Trophoblast cell (in vitro differentiated cells and primary cell): ENCODE measurements around the gene ITGAE.
"Not testable (repeated sequence)": the region's sequence is repeated elsewhere in the genome, so short reads cannot be mapped to it uniquely, and the experiment has no call there.

Source experiments
- DNase-seq, 2 donors: peaks; one replicate each; pipeline ENCODE4 v3.0.0-alpha.2; 2016
- H2AFZ ChIP-seq: 2 replicates; pipeline ENCODE4 v1.6.1; 2013; ENCODE audit warnings: low read length, moderate library complexity, mild to moderate bottlenecking; ENCODE audit not compliant: insufficient read depth, poor library complexity
- H2AK5ac ChIP-seq: 2 replicates; pipeline ENCODE4 v1.6.1; 2013; ENCODE audit warnings: mild to moderate bottlenecking, low read length
- H2BK120ac ChIP-seq: 2 replicates; pipeline ENCODE4 v1.6.1; 2013; ENCODE audit warnings: low read length, mild to moderate bottlenecking, moderate library complexity; ENCODE audit not compliant: insufficient read depth, poor library complexity
- H2BK12ac ChIP-seq: 2 replicates; pipeline ENCODE4 v1.6.1; 2013; ENCODE audit warnings: mild to moderate bottlenecking, low read length, moderate library complexity
- H2BK5ac ChIP-seq: 2 replicates; pipeline ENCODE4 v1.6.1; 2013; ENCODE audit warnings: low read length, low read depth, moderate library complexity, mild to moderate bottlenecking; ENCODE audit not compliant: poor library complexity
- H3K14ac ChIP-seq: 2 replicates; pipeline ENCODE4 v1.6.1; 2013; ENCODE audit warnings: mild to moderate bottlenecking, low read length
- H3K18ac ChIP-seq: 2 replicates; pipeline ENCODE4 v1.6.1; 2013; ENCODE audit warnings: mild to moderate bottlenecking, low read length
- H3K23ac ChIP-seq: 2 replicates; pipeline ENCODE4 v1.6.1; 2013; ENCODE audit warnings: low read length
- H3K27ac ChIP-seq: 2 replicates; pipeline ENCODE4 v1.5.1; 2013; ENCODE audit warnings: low read depth, mild to moderate bottlenecking, inconsistent platforms, low read length, moderate library complexity
- H3K27me3 ChIP-seq: 2 replicates; pipeline ENCODE4 v1.6.1; 2013; ENCODE audit warnings: inconsistent platforms, mild to moderate bottlenecking, low read length, moderate library complexity; ENCODE audit not compliant: insufficient read depth
- H3K36me3 ChIP-seq, 2 experiments: 1 replicate in 1 of 2; 2 replicates in 1 of 2; pipeline ENCODE4 v1.6.1; 2013; ENCODE audit warnings: low read length in 2 of 2, mild to moderate bottlenecking in 2 of 2, moderate library complexity in 1 of 2; ENCODE audit not compliant: insufficient read depth in 2 of 2, control insufficient read depth in 1 of 2
- H3K4ac ChIP-seq: 2 replicates; pipeline ENCODE4 v1.6.1; 2013; ENCODE audit warnings: low read depth, mild to moderate bottlenecking, low read length, moderate library complexity
- H3K4me1 ChIP-seq, 2 experiments: 1 replicate in 1 of 2; 2 replicates in 1 of 2; pipeline ENCODE4 v1.6.1; 2013; ENCODE audit warnings: low read length in 2 of 2, mild to moderate bottlenecking in 2 of 2, moderate library complexity in 1 of 2; ENCODE audit not compliant: insufficient read depth in 2 of 2, control insufficient read depth in 1 of 2
- H3K4me2 ChIP-seq: 2 replicates; pipeline ENCODE4 v1.6.1; 2013; ENCODE audit warnings: inconsistent platforms, mild to moderate bottlenecking, low read length, moderate library complexity
- H3K4me3 ChIP-seq: 2 replicates; pipeline ENCODE4 v1.5.1; 2013; ENCODE audit warnings: mild to moderate bottlenecking, low read depth, low read length, inconsistent platforms
- H3K79me1 ChIP-seq: one replicate; pipeline ENCODE4 v1.6.1; 2013; ENCODE audit warnings: low read length
- H3K79me2 ChIP-seq: 2 replicates; pipeline ENCODE4 v1.6.1; 2013; ENCODE audit warnings: low read length, mild to moderate bottlenecking; ENCODE audit not compliant: control insufficient read depth, insufficient read depth, poor library complexity
- H3K9ac ChIP-seq: 2 replicates; pipeline ENCODE4 v1.6.1; 2013; ENCODE audit warnings: mild to moderate bottlenecking, low read length
- H3K9me3 ChIP-seq: 2 replicates; pipeline ENCODE4 v1.6.1; 2013; ENCODE audit warnings: low read depth, mild to moderate bottlenecking, control low read depth, inconsistent platforms, low read length; ENCODE audit not compliant: insufficient read depth
- H4K12ac ChIP-seq: 2 replicates; pipeline ENCODE4 v1.6.1; 2013; ENCODE audit warnings: low read depth, mild to moderate bottlenecking, low read length, moderate library complexity
- H4K8ac ChIP-seq: 2 replicates; pipeline ENCODE4 v1.6.1; 2013; ENCODE audit warnings: low read depth, mild to moderate bottlenecking, low read length, moderate library complexity
- H4K91ac ChIP-seq: one replicate; pipeline ENCODE4 v1.6.1; 2013; ENCODE audit warnings: low read depth, mild to moderate bottlenecking, low read length, moderate library complexity
- WGBS: extraction: QIAGEN DNeasy Blood & Tissue Kit; methylation state at CpG from one replicate; pipeline ENCODE4 v1.1.7; 2013; ENCODE audit warnings: missing lambda C conversion rate; ENCODE audit not compliant: insufficient read length, insufficient coverage; ENCODE audit errors: extremely low coverage; 5-methylcytosine and 5-hydroxymethylcytosine counted together

ITGAE gene

GRCh38 chr17:3785323-3785722, 15.7 kb downstream of the ITGAE start:
- H4K12ac ChIP-seq, H3K9ac ChIP-seq, DNase-seq, H3K9me3 ChIP-seq, H3K4me1 ChIP-seq, H2BK12ac ChIP-seq, H3K4me2 ChIP-seq, H2AK5ac ChIP-seq, H3K4ac ChIP-seq, H3K36me3 ChIP-seq, H4K8ac ChIP-seq, H3K4me3 ChIP-seq, H3K27me3 ChIP-seq, H2BK120ac ChIP-seq, H4K91ac ChIP-seq, H2BK5ac ChIP-seq, H3K79me2 ChIP-seq, H2AFZ ChIP-seq, H3K14ac ChIP-seq, H3K79me1 ChIP-seq, H3K27ac ChIP-seq, H3K23ac ChIP-seq, H3K18ac ChIP-seq: not testable (repeated sequence)
- WGBS: no CpG with 5 or more reads among the region's 5 CpGs

- no peak overlapping the region for H3K4ac ChIP-seq
- H3K79me1 ChIP-seq: no peaks in the 10 kb centered on the region
- no CpG with 5 or more reads among the region's 8 CpGs for WGBS
- H3K4me1 ChIP-seq: no peaks in the 10 kb centered on the region
- H3K9ac ChIP-seq: no peak overlapping the region
- no peak overlapping the region for H2AK5ac ChIP-seq
- no peaks in the 10 kb centered on the region for H3K36me3 ChIP-seq
- H3K79me2 ChIP-seq: no peaks in the 10 kb centered on the region
- no peak overlapping the region for H2AFZ ChIP-seq
- H3K27me3 ChIP-seq: no peaks in the 10 kb centered on the region
- no peak overlapping the region for H3K14ac ChIP-seq
- H3K9me3 ChIP-seq: no peaks in the 10 kb centered on the region
- H3K4me2 ChIP-seq: no peak overlapping the region
- H3K27ac ChIP-seq: no peak overlapping the region
- H4K8ac ChIP-seq: no peak overlapping the region
- H4K91ac ChIP-seq: no peak overlapping the region
- H4K12ac ChIP-seq: no peak overlapping the region
- no peak overlapping the region for H3K23ac ChIP-seq
- no peak overlapping the region for H3K18ac ChIP-seq
- H2BK120ac ChIP-seq: no peak overlapping the region
- no peak for DNase-seq
- H2BK12ac ChIP-seq: no peak overlapping the region
- H3K4me3 ChIP-seq: no peak overlapping the region
- H2BK5ac ChIP-seq: no peak overlapping the region
These were observed 18.2 kb downstream of the ITGAE start for GRCh38 chr17:3782751-3783150.

- Histone ChIP-seq H2BK120ac (no peak overlapping the region), H3K27ac (no peak overlapping the region), H3K36me3 (no peaks in the 10 kb centered on the region), H3K9me3 (no peaks in the 10 kb centered on the region), H4K8ac (no peak overlapping the region), H3K79me1 (no peaks in the 10 kb centered on the region), H4K12ac (no peak overlapping the region), H3K14ac (no peak overlapping the region), H4K91ac (no peak overlapping the region), H2BK5ac (no peak overlapping the region), H3K9ac (no peak overlapping the region), H3K27me3 (no peaks in the 10 kb centered on the region), H2BK12ac (no peak overlapping the region), H3K4me3 (no peak overlapping the region), H3K23ac (no peak overlapping the region), H2AFZ (no peak overlapping the region), H3K4me1 (no peaks in the 10 kb centered on the region), H3K18ac (no peak overlapping the region), H3K79me2 (no peaks in the 10 kb centered on the region), H3K4ac (no peak overlapping the region), H3K4me2 (no peak overlapping the region), H2AK5ac (no peak overlapping the region)
- no peak for DNase-seq
- WGBS: no CpG with 5 or more reads among the region's 6 CpGs
These were observed 20.0 kb downstream of the ITGAE start for GRCh38 chr17:3780986-3781385.

- DNase-seq: no peak
- Histone ChIP-seq H3K79me1 (no peaks in the 10 kb centered on the region), H2AK5ac (peak overlapping the region; percentile 61), H3K9ac (no peak overlapping the region), H4K91ac (no peak overlapping the region), H3K4ac (no peak overlapping the region), H3K4me1 (no peaks in the 10 kb centered on the region), H3K23ac (no peak overlapping the region), H3K4me2 (no peak overlapping the region), H4K8ac (no peak overlapping the region), H3K27me3 (no peaks in the 10 kb centered on the region), H2BK120ac (no peak overlapping the region), H4K12ac (no peak overlapping the region), H3K14ac (no peak overlapping the region), H2BK12ac (no peak overlapping the region), H3K27ac (no peak overlapping the region), H2AFZ (no peak overlapping the region), H3K4me3 (no peak overlapping the region), H3K79me2 (no peaks in the 10 kb centered on the region), H3K9me3 (no peaks in the 10 kb centered on the region), H3K18ac (no peak overlapping the region), H2BK5ac (no peak overlapping the region), H3K36me3 (no peaks in the 10 kb centered on the region)
- WGBS: no CpG with 5 or more reads among the region's 20 CpGs
These were observed 23.4 kb downstream of the ITGAE start for GRCh38 chr17:3777366-3778120.
